Activated CD4-positive, alpha-beta T cell treated with anti-CD3 and anti-CD28 coated beads, Interleukin-2, amount 10 ng/mL, durations not matched to agents 7 days and 5 days (primary cell): ENCODE data around the gene WDR1. TPM values are rescaled to one million over a fixed set of nuclear protein-coding genes. Genes with fewer than 3 reads are reported as not detected.
"Not testable (repeated sequence)": the region's sequence is repeated elsewhere in the genome, so short reads cannot be mapped to it uniquely, and the experiment has no call there.

Experiments used
- CTCF ChIA-PET: fragments of 350-600 bp; sonication (Branson Sonifier 250); formaldehyde crosslinking; loops from one replicate; lab custom pipeline; 2021; ENCODE audit warnings: antibody characterized with exemption; lab: Charles Lee
- POLR2A ChIA-PET: fragments of 350-600 bp; sonication (Branson Sonifier 250); formaldehyde crosslinking; loops from one replicate; lab custom pipeline; 2021; ENCODE audit warnings: antibody characterized with exemption; lab: Charles Lee
- DNase-seq: peaks from one replicate; pipeline ENCODE4 v3.0.0-alpha.2; 2020
- H3K27ac Mint-ChIP-seq: one replicate; pipeline ENCODE4 v1.8.0; 2021; ENCODE audit warnings: mild to moderate bottlenecking, moderate library complexity, mixed read lengths
- H3K27me3 Mint-ChIP-seq: one replicate; pipeline ENCODE4 v1.8.0; 2021; ENCODE audit warnings: mixed read lengths
- H3K36me3 Mint-ChIP-seq: one replicate; pipeline ENCODE4 v1.8.0; 2021; ENCODE audit warnings: low read depth, mixed read lengths
- H3K4me1 Mint-ChIP-seq: one replicate; pipeline ENCODE4 v1.8.0; 2021; ENCODE audit warnings: mixed read lengths
- H3K4me3 Mint-ChIP-seq: one replicate; pipeline ENCODE4 v1.8.0; 2021; ENCODE audit warnings: mild to moderate bottlenecking, moderate library complexity, mixed read lengths
- H3K9me3 Mint-ChIP-seq: one replicate; pipeline ENCODE4 v1.8.0; 2021; ENCODE audit warnings: mixed read lengths
- total RNA-seq, 2 experiments: library from RNA; stranded (reverse); gene quantifications; one replicate each; pipeline ENCODE4 v1.2.3, GENCODE V29; 2021

Gene WDR1
- total RNA-seq, 2 experiments from 2014 or later = 452 to 454 TPM

- H3K4me3 Mint-ChIP-seq = no peak overlapping the region
- no peak for DNase-seq
- peaks cover 3% of the 10 kb centered on the region for H3K4me1 Mint-ChIP-seq
- no peaks in the 10 kb centered on the region for H3K27me3 Mint-ChIP-seq
- H3K36me3 Mint-ChIP-seq = no peaks in the 10 kb centered on the region
- H3K9me3 Mint-ChIP-seq = peaks cover 2% of the 10 kb centered on the region
- ChIA-PET CTCF (interaction anchor here (1.9 to 3.4 kb wide), 3 partner anchors 10 to 36 kb away, joined by 5 to 27 read pairs (median 5); partner anchors contain the start of gene WDR1), POLR2A (no interaction called here)
- H3K27ac Mint-ChIP-seq = no peak overlapping the region
Observed at GRCh38 chr4:10129196-10130177, 12.9 kb upstream of the WDR1 start.

- H3K9me3 Mint-ChIP-seq = peaks cover 2% of the 10 kb centered on the region
- POLR2A ChIA-PET = no interaction called here
- no peak overlapping the region for H3K27ac Mint-ChIP-seq
- no peak overlapping the region for H3K4me3 Mint-ChIP-seq
- no peak for DNase-seq
- H3K27me3 Mint-ChIP-seq = no peaks in the 10 kb centered on the region
- CTCF ChIA-PET = interaction anchor here (1.9 to 3.4 kb wide), 3 partner anchors 9 to 37 kb away, joined by 5 to 27 read pairs (median 5); partner anchors contain the start of gene WDR1
- no peaks in the 10 kb centered on the region for H3K36me3 Mint-ChIP-seq
- H3K4me1 Mint-ChIP-seq = peaks cover 11% of the 10 kb centered on the region
Observed at GRCh38 chr4:10128761-10129160, 12.2 kb upstream of the WDR1 start.

- H3K27ac Mint-ChIP-seq, DNase-seq, POLR2A ChIA-PET, H3K4me3 Mint-ChIP-seq, H3K36me3 Mint-ChIP-seq, H3K27me3 Mint-ChIP-seq, H3K9me3 Mint-ChIP-seq: not testable (repeated sequence)
- CTCF ChIA-PET = interaction anchor here (3.4 kb wide), 1 partner anchor 8 kb away, joined by 27 read pairs; the partner anchor contains the start of gene WDR1
- H3K4me1 Mint-ChIP-seq = peaks cover 23% of the 10 kb centered on the region
Observed at GRCh38 chr4:10127531-10127930, 10.9 kb upstream of the WDR1 start.

- no peaks in the 10 kb centered on the region for H3K36me3 Mint-ChIP-seq
- peaks cover 35% of the 10 kb centered on the region for H3K4me1 Mint-ChIP-seq
- no peaks in the 10 kb centered on the region for H3K27me3 Mint-ChIP-seq
- H3K9me3 Mint-ChIP-seq = no peaks in the 10 kb centered on the region
- H3K4me3 Mint-ChIP-seq = no peak overlapping the region
- peak overlapping the region; percentile 63 for H3K27ac Mint-ChIP-seq
- CTCF ChIA-PET = interaction anchor here (0.9 to 1.2 kb wide), 2 partner anchors 8 to 28 kb away, joined by 3 to 4 read pairs; partner anchors contain the start of gene WDR1
- no peak for DNase-seq
- POLR2A ChIA-PET = no interaction called here
Observed at GRCh38 chr4:10124167-10124930, 7.8 kb upstream of the WDR1 start.

- ChIA-PET CTCF (no interaction called here), POLR2A (interaction anchor here (0.8 kb wide), 1 partner anchor 27 kb away, joined by 3 read pairs; no protein-coding TSS in a partner anchor)
- Mint-ChIP-seq H3K27me3 (no peaks in the 10 kb centered on the region), H3K36me3 (no peaks in the 10 kb centered on the region), H3K27ac (peak overlapping the region; percentile 63), H3K9me3 (no peaks in the 10 kb centered on the region), H3K4me3 (no peak overlapping the region), H3K4me1 (peaks cover 44% of the 10 kb centered on the region)
- no peak for DNase-seq
Observed at GRCh38 chr4:10123227-10124101, 6.9 kb upstream of the WDR1 start.

GRCh38 chr4:10122236-10122932 is 5.8 kb upstream of the WDR1 start:
- Mint-ChIP-seq H3K36me3 (no peaks in the 10 kb centered on the region), H3K4me3 (no peak overlapping the region), H3K9me3 (no peaks in the 10 kb centered on the region), H3K27ac (no peak overlapping the region), H3K4me1 (peaks cover 55% of the 10 kb centered on the region), H3K27me3 (no peaks in the 10 kb centered on the region)
- ChIA-PET POLR2A (no interaction called here), CTCF (interaction anchor here (0.9 to 6.3 kb wide), 4 partner anchors 7 to 18 kb away, joined by 3 to 27 read pairs (median 5); no protein-coding TSS in a partner anchor)
- no peak for DNase-seq

- POLR2A ChIA-PET = no interaction called here
- H3K4me1 Mint-ChIP-seq = peaks cover 56% of the 10 kb centered on the region
- no peaks in the 10 kb centered on the region for H3K36me3 Mint-ChIP-seq
- no peak for DNase-seq
- H3K27ac Mint-ChIP-seq = no peak overlapping the region
- CTCF ChIA-PET = interaction anchor here (0.8 to 6.3 kb wide), 7 partner anchors 8 to 65 kb away, joined by 3 to 27 read pairs (median 5); no protein-coding TSS in a partner anchor
- no peaks in the 10 kb centered on the region for H3K27me3 Mint-ChIP-seq
- no peaks in the 10 kb centered on the region for H3K9me3 Mint-ChIP-seq
- H3K4me3 Mint-ChIP-seq = no peak overlapping the region
Observed at GRCh38 chr4:10121568-10122208, 5.1 kb upstream of the WDR1 start.

- Mint-ChIP-seq H3K36me3 (peaks cover under 1% of the 10 kb centered on the region), H3K4me3 (no peak overlapping the region), H3K27me3 (no peaks in the 10 kb centered on the region), H3K9me3 (no peaks in the 10 kb centered on the region), H3K27ac (no peak overlapping the region), H3K4me1 (peaks cover 56% of the 10 kb centered on the region)
- ChIA-PET CTCF (interaction anchor here (0.8 to 6.3 kb wide), 7 partner anchors 8 to 66 kb away, joined by 3 to 27 read pairs (median 5); no protein-coding TSS in a partner anchor), POLR2A (no interaction called here)
- DNase-seq = no peak
Observed at GRCh38 chr4:10120943-10121567, 4.5 kb upstream of the WDR1 start.

GRCh38 chr4:10119773-10120172 is 3.2 kb upstream of the WDR1 start:
- CTCF ChIA-PET = interaction anchor here (1.2 to 6.3 kb wide), 5 partner anchors 10 to 67 kb away, joined by 4 to 27 read pairs (median 5); no protein-coding TSS in a partner anchor
- Mint-ChIP-seq H3K4me1 (peaks cover 65% of the 10 kb centered on the region), H3K27ac (no peak overlapping the region), H3K9me3 (no peaks in the 10 kb centered on the region), H3K27me3 (no peaks in the 10 kb centered on the region), H3K4me3 (no peak overlapping the region), H3K36me3 (peaks cover 13% of the 10 kb centered on the region)
- no peak for DNase-seq
- POLR2A ChIA-PET = no interaction called here

- Mint-ChIP-seq H3K27me3 (no peaks in the 10 kb centered on the region), H3K9me3 (no peaks in the 10 kb centered on the region), H3K27ac (peak overlapping the region; percentile 98), H3K4me3 (no peak overlapping the region), H3K4me1 (peaks cover 65% of the 10 kb centered on the region), H3K36me3 (peaks cover 18% of the 10 kb centered on the region)
- ChIA-PET CTCF (interaction anchor here (1.2 to 6.3 kb wide), 5 partner anchors 10 to 41 kb away, joined by 4 to 27 read pairs (median 9); no protein-coding TSS in a partner anchor), POLR2A (no interaction called here)
- no peak for DNase-seq
Observed at GRCh38 chr4:10119278-10119677, 2.7 kb upstream of the WDR1 start.
